HG03432 (cell line): ENCODE data around the gene MAEL.
"Not testable (repeated sequence)": the region's sequence is repeated elsewhere in the genome, so short reads cannot be mapped to it uniquely, and the experiment has no call there.

Source experiments
- ATAC-seq: cut with Tn5 transposase; IDR thresholded peaks from one replicate; pipeline ENCODE4 v1.9.1; 2021; ENCODE audit warnings: mild to moderate bottlenecking, moderate library complexity; ENCODE audit not compliant: unreplicated experiment

Gene MAEL

GRCh38 chr1:166977951-166978350 is 11.1 kb upstream of the MAEL start:
- no peak for ATAC-seq

GRCh38 chr1:166978821-166979220 is 10.3 kb upstream of the MAEL start:
- ATAC-seq: no peak

GRCh38 chr1:166980383-166980782 is 8.7 kb upstream of the MAEL start:
- ATAC-seq: no peak

GRCh38 chr1:166980818-166981217 is 8.3 kb upstream of the MAEL start:
- no peak for ATAC-seq

- ATAC-seq: no peak
Observed at GRCh38 chr1:166981589-166981988, 7.5 kb upstream of the MAEL start.

GRCh38 chr1:166999075-166999474 is 10.0 kb downstream of the MAEL start:
- ATAC-seq: no peak

GRCh38 chr1:166999500-167000055 is 10.5 kb downstream of the MAEL start:
- no peak for ATAC-seq

GRCh38 chr1:167000546-167000945 is 11.5 kb downstream of the MAEL start:
- no peak for ATAC-seq

GRCh38 chr1:167002354-167002753 is 13.3 kb downstream of the MAEL start:
- no peak for ATAC-seq

GRCh38 chr1:167003711-167004110 is 14.6 kb downstream of the MAEL start:
- ATAC-seq: no peak

GRCh38 chr1:167011560-167012191 is 22.6 kb downstream of the MAEL start:
- no peak for ATAC-seq

GRCh38 chr1:167012570-167012969 is 23.5 kb downstream of the MAEL start:
- no peak for ATAC-seq

- no peak for ATAC-seq
Observed at GRCh38 chr1:167013108-167013929, 24.2 kb downstream of the MAEL start.

GRCh38 chr1:167016100-167016750 is 27.1 kb downstream of the MAEL start:
- ATAC-seq: no peak

- no peak for ATAC-seq
Observed at GRCh38 chr1:167022384-167022783, 33.3 kb downstream of the MAEL start.

GRCh38 chr1:167029553-167029952 is 40.5 kb downstream of the MAEL start:
- ATAC-seq: not testable (repeated sequence)

GRCh38 chr1:167033646-167034045 is 44.6 kb downstream of the MAEL start:
- no peak for ATAC-seq

GRCh38 chr1:167043752-167044488 is 54.8 kb downstream of the MAEL start:
- ATAC-seq: peak; percentile 98

GRCh38 chr1:167051907-167052306 is 62.8 kb downstream of the MAEL start:
- ATAC-seq: no peak

- ATAC-seq: no peak
Observed at GRCh38 chr1:167052389-167052788, 63.3 kb downstream of the MAEL start.

- no peak for ATAC-seq
Observed at GRCh38 chr1:167054531-167054930, 65.5 kb downstream of the MAEL start.
